Adrenal gland (tissue), 12 donors: Measurements from ENCODE around the gene GRPR. TPM values are rescaled to one million over a fixed set of nuclear protein-coding genes. Genes with fewer than 3 reads are reported as not detected.

Experiments used
- DNase-seq, 7 donors: peaks; one replicate each; pipeline ENCODE4 v3.0.0-alpha.2; 2019 to 2020
- H3K27ac ChIP-seq, 5 donors: fragments of 200-600 bp; sonication (generic) in 4 of 5; 1 replicate in 3 of 5; 2 replicates in 2 of 5; pipeline versions ENCODE4 v1.5.1 to v1.8.0; 2016 to 2020; ENCODE audit warnings: mild to moderate bottlenecking in 1 of 5
- H3K27me3 ChIP-seq: fragments of 200-600 bp; 2 replicates; pipeline ENCODE4 v1.8.0; 2021
- H3K36me3 ChIP-seq, 2 donors: fragments of 200-600 bp; replicated peaks in 1 of 2; 1 replicate in 1 of 2; 2 replicates in 1 of 2; pipeline versions ENCODE4 v1.5.1 to v1.8.0; 2018 to 2022
- H3K4me1 ChIP-seq, 2 donors: fragments of 200-600 bp; replicated peaks in 1 of 2; 1 replicate in 1 of 2; 2 replicates in 1 of 2; pipeline versions ENCODE4 v1.5.1 to v1.8.0; 2018 to 2021
- H3K4me3 ChIP-seq, 4 donors: fragments of 200-600 bp; sonication (generic) in 3 of 4; one replicate each; pipeline ENCODE4 v1.5.1; 2016 to 2018
- H3K9me3 ChIP-seq, 3 donors: fragments of 200-600 bp; sonication (generic) in 1 of 3; replicated peaks in 1 of 3; 1 replicate in 2 of 3; 2 replicates in 1 of 3; pipeline versions ENCODE4 v1.5.1 to v1.8.0; 2016 to 2021
- CTCF ChIP-seq, 6 experiments: fragments of 450-650 bp in 4 of 6; fragments of 200-600 bp in 2 of 6; sonication (generic) in 1 of 6; IDR thresholded peaks; 1 replicate in 5 of 6; 2 replicates in 1 of 6; pipeline versions ENCODE4 v1.5.1 to v1.8.0; 2016 to 2021; ENCODE audit warnings: antibody characterized with exemption in 6 of 6, mild to moderate bottlenecking in 2 of 6, moderate library complexity in 1 of 6
- POLR2A ChIP-seq, 2 donors: fragments of 450-650 bp; IDR thresholded peaks; one replicate each; pipeline ENCODE4 v1.6.1; 2017; ENCODE audit warnings: antibody characterized with exemption in 2 of 2, mild to moderate bottlenecking in 2 of 2, moderate library complexity in 1 of 2
- WGBS, 4 donors: extraction: QIAGEN DNeasy Blood & Tissue Kit in 2 of 4; methylation state at CpG; one replicate each; pipeline versions ENCODE4 v1.1.5 to v1.1.7; 2013 to 2017; 5-methylcytosine and 5-hydroxymethylcytosine counted together
- intact Hi-C, 2 donors: fragments of 100-400 bp; cut with DNase I; formaldehyde crosslinking; loops; one replicate each; pipeline versions ENCODE4 v1.14.1 to v1.15.0; 2022 to 2023
- polyA plus RNA-seq, 3 donors: library from polyadenylated mRNA; stranded (reverse); fragments of 200-250 nt in 2 of 3; fragments of 350-450 nt in 1 of 3; fragmentation: Illumina TruSeq in 1 of 3; extraction: RNeasy Lipid Tissue Mini Kit (QIAGEN cat#74804) in 1 of 3; gene quantifications; one replicate each; pipeline ENCODE4 v1.2.3, GENCODE V29; 2013 to 2014
- total RNA-seq, 9 donors: library from RNA; depleted of rRNA in 4 of 9; stranded (reverse); fragments of >200 nt in 4 of 9; fragments of 120-200 nt in 1 of 9; fragmentation: NEBNext Ultra II Directional in 1 of 9; extraction: Animal tissue kit (Norgen Biotek cat#: 25700) in 1 of 9; gene quantifications; one replicate each; pipeline versions ENCODE4 v1.1.0 to v1.2.4, GENCODE V29; 2013 to 2023
- donor health status: healthy with polysubstance abuse.
- donor health status: Bipolar disorder and iron deficiency.
- donor health status: DM: yes; HTN: yes; CAD: no.
- donor health status: DM: no; HTN: no; CAD: no.
- donor health status: DM: no; HTN: no; CAD: no.
- donor health status: DM: yes; HTN: yes; CAD: no.

Gene GRPR
- total and polyA plus RNA-seq, 12 donors: 0.06 to 0.85 (median 0.16) TPM; not detected in 4

DNA sequence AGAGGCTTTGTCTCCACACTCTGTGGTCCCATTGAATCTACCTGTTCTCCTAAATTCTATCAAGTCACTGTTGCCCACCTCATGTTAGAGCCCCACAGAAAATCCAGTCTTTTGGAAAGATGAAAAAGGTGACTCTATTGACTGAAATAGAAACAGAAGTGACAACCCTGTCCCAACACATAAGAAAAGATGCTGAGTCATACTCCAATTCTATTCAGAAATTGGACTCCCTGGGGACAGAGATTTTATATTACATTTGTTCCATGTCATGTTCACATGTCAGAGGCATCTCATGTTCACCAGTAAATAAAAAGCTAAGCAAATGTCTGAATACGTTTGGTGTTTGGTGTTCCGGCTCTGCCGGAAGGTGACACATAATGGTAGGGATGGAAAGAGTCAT lies 2.9 kb upstream of the GRPR start:
- H3K27ac ChIP-seq: no peak overlapping the region
- intact Hi-C loops: loop anchor here in 1 of 2 donors (10.0 kb wide), 1 partner anchor 324 kb away; no protein-coding TSS in a partner anchor
- no peaks in the 10 kb centered on the region for H3K9me3 ChIP-seq

GRCh38 chrX:16124201-16124600 lies 836 bp downstream of the GRPR start:
- Histone ChIP-seq H3K27ac (no peak overlapping the region), H3K4me3 (no peak overlapping the region), H3K4me1 (no peaks in the 10 kb centered on the region), H3K9me3 (no peaks in the 10 kb centered on the region), H3K27me3 (peaks cover 22% of the 10 kb centered on the region), H3K36me3 (no peaks in the 10 kb centered on the region)
- intact Hi-C loops: loop anchor here in 1 of 2 donors (10.0 kb wide), 1 partner anchor 321 kb away; no protein-coding TSS in a partner anchor
- DNase-seq: no peak
- WGBS, 4 donors: 69 to 86% (median 70%) methylated on average over 6 to 7 of the region's 7 CpGs
- TF ChIP-seq POLR2A (IDR thresholded peaks at IDR 0.05) (no peak), CTCF (IDR thresholded peaks at IDR 0.05) (no peak)

More for the DNA sequence above, 2.9 kb upstream of the GRPR start:
- Histone ChIP-seq H3K4me1 (no peaks in the 10 kb centered on the region), H3K36me3 (no peaks in the 10 kb centered on the region), H3K27me3 (peaks cover 21% of the 10 kb centered on the region), H3K4me3 (no peak overlapping the region)
- TF ChIP-seq POLR2A (IDR thresholded peaks at IDR 0.05): no peak
- TF ChIP-seq CTCF (IDR thresholded peaks at IDR 0.05): no peak
- WGBS, 4 donors: 88 to 100% (median 92%) methylated on average over 3 of the region's 3 CpGs
- no peak for DNase-seq

DNA sequence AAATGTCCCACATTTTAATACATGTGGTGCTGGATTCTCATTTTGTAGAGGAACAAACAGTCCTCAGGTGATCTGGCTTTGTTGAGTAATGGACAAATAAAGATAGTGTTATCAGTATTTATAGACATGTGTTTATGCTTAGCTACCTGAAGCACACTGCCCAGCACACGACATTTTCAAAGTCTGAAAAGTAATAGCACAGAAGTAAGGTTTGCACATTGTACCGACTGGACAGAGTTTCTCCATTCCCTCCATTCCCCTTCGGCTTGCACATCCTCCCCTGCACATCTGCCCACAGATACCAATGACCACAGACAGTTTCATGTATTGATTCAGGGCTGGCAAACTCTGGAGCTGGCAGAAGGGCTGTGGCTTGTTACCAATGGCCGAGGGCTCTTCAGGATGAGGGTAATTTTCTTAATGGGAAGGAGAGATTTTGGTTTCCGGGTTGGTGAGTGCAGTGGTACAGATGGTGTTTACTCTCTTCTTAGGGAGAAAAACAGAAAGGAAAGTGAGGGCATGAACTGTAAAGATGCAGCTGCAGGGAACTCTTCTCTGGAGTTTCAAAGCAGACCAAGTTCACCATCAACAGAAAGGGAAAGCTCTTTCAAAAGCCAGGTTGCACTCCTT lies 2.3 kb downstream of the GRPR start:
- intact Hi-C loops: loop anchor here in 1 of 2 donors (10.0 kb wide), 1 partner anchor 319 kb away; no protein-coding TSS in a partner anchor
- Histone ChIP-seq H3K27ac (no peak overlapping the region), H3K9me3 (no peaks in the 10 kb centered on the region), H3K4me1 (no peaks in the 10 kb centered on the region), H3K27me3 (peaks cover 28% of the 10 kb centered on the region), H3K4me3 (no peak overlapping the region), H3K36me3 (no peaks in the 10 kb centered on the region)
- DNase-seq: no peak
- no peak for TF ChIP-seq POLR2A (IDR thresholded peaks at IDR 0.05)
- no peak for TF ChIP-seq CTCF (IDR thresholded peaks at IDR 0.05)
- WGBS, 4 donors: 59 to 72% (median 70%) methylated on average over 4 to 5 of the region's 5 CpGs

GRCh38 chrX:16130707-16131106 lies 7.3 kb downstream of the GRPR start:
- WGBS, 4 donors: 62 to 76% (median 69%) methylated on average over 2 of the region's 2 CpGs
- intact Hi-C loops: no loop called here
- H3K4me1 ChIP-seq: no peaks in the 10 kb centered on the region
- no peak overlapping the region for H3K4me3 ChIP-seq
- no peak for DNase-seq
- H3K36me3 ChIP-seq: no peaks in the 10 kb centered on the region
- H3K27ac ChIP-seq: no peak overlapping the region
- no peaks in the 10 kb centered on the region for H3K9me3 ChIP-seq
- peaks cover 14% of the 10 kb centered on the region for H3K27me3 ChIP-seq
- TF ChIP-seq CTCF (IDR thresholded peaks at IDR 0.05): no peak
- no peak for TF ChIP-seq POLR2A (IDR thresholded peaks at IDR 0.05)
